Loucy (cell line): ENCODE results near the gene COA8.

Experiments used
- CTCF ChIP-seq: fragments of 200-600 bp; sonication (generic); conservative IDR thresholded peaks from 2 replicates; pipeline ENCODE4 v1.5.1; 2014; ENCODE audit warnings: mild to moderate bottlenecking, antibody characterized with exemption, low read length
- EZH2phosphoT487 ChIP-seq: fragments of 200-600 bp; IDR thresholded peaks from 2 replicates; pipeline ENCODE4 v1.6.1; 2018; ENCODE audit warnings: antibody characterized with exemption, mild to moderate bottlenecking, moderate library complexity, borderline replicate concordance

GRCh38 chr14:103530831-103531230 lies 31.9 kb upstream of the COA8 start:
- no peak for TF ChIP-seq CTCF
- no peak for TF ChIP-seq EZH2phosphoT487
